ENCODE measurements around the gene HDAC7.

DNA sequence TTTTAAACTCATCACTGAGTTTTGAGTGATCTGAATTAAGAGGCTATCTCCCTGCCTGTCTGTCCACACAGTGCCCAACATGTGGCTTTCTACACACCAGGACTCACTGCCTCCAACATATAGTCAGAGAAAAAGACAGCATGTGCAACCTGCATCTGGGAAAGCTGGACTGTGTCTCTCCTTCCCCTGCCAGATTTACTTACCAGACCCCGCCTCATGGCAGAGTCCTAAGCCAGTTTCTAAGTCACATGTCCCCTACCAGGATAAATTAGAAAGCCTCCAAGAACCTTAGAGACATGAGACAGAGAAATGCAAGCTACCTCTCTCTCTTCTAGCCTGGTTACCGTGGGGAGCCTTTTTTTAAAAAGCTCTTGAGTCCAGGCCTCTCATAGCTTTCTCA lies 2.7 kb upstream of the HDAC7 start:
- TF ChIP-seq GATA2 (IDR thresholded peaks at IDR 0.05; ENCODE audit: low read depth, low read length) (no peak), GATA3 (IDR thresholded peaks at IDR 0.05; ENCODE audit: low read depth, low read length) (no peak)
